ENCODE results near the gene GALNTL6. TPM values are rescaled to one million over a fixed set of nuclear protein-coding genes. Genes with fewer than 3 reads are reported as not detected.

Gene GALNTL6
- total and polyA plus RNA-seq, 9 of the 15 experiments (the other 6 are each of a cell fraction or from before 2014, with no cell fraction given) = 0.18 to 0.50 (median 0.29) TPM

- TF ChIP-seq, protein P1, sequence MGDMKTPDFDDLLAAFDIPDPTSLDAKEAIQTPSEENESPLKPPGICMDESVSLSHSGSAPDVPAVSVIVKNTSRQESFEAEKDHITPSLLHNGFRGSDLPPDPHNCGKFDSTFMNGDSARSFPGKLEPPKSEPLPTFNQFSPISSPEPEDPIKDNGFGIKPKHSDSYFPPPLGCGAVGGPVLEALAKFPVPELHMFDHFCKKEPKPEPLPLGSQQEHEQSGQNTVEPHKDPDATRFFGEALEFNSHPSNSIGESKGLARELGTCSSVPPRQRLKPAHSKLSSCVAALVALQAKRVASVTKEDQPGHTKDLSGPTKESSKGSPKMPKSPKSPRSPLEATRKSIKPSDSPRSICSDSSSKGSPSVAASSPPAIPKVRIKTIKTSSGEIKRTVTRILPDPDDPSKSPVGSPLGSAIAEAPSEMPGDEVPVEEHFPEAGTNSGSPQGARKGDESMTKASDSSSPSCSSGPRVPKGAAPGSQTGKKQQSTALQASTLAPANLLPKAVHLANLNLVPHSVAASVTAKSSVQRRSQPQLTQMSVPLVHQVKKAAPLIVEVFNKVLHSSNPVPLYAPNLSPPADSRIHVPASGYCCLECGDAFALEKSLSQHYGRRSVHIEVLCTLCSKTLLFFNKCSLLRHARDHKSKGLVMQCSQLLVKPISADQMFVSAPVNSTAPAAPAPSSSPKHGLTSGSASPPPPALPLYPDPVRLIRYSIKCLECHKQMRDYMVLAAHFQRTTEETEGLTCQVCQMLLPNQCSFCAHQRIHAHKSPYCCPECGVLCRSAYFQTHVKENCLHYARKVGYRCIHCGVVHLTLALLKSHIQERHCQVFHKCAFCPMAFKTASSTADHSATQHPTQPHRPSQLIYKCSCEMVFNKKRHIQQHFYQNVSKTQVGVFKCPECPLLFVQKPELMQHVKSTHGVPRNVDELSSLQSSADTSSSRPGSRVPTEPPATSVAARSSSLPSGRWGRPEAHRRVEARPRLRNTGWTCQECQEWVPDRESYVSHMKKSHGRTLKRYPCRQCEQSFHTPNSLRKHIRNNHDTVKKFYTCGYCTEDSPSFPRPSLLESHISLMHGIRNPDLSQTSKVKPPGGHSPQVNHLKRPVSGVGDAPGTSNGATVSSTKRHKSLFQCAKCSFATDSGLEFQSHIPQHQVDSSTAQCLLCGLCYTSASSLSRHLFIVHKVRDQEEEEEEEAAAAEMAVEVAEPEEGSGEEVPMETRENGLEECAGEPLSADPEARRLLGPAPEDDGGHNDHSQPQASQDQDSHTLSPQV (IDR thresholded peaks at IDR 0.05) = no peak
- TF ChIP-seq KLF10 (CRISPR knock-in tag; IDR thresholded peaks at IDR 0.05) (no peak), SP1 (CRISPR knock-in tag; IDR thresholded peaks at IDR 0.05) (no peak), DLX4 (CRISPR knock-in tag; IDR thresholded peaks at IDR 0.05) (no peak)
These were observed 329.1 kb downstream of the GALNTL6 start (continued) for GRCh38 chr4:172142281-172142741.

Data from K562 (cell line).